HG03097 (cell line): Measurements from ENCODE around the gene CDK5RAP3.
"Not testable (repeated sequence)": the region's sequence is repeated elsewhere in the genome, so short reads cannot be mapped to it uniquely, and the experiment has no call there.

ENCODE experiments used
- ATAC-seq: cut with Tn5 transposase; IDR thresholded peaks from one replicate; pipeline ENCODE4 v1.9.1; 2021; ENCODE audit not compliant: unreplicated experiment, low FRiP score

Gene CDK5RAP3, protein sequence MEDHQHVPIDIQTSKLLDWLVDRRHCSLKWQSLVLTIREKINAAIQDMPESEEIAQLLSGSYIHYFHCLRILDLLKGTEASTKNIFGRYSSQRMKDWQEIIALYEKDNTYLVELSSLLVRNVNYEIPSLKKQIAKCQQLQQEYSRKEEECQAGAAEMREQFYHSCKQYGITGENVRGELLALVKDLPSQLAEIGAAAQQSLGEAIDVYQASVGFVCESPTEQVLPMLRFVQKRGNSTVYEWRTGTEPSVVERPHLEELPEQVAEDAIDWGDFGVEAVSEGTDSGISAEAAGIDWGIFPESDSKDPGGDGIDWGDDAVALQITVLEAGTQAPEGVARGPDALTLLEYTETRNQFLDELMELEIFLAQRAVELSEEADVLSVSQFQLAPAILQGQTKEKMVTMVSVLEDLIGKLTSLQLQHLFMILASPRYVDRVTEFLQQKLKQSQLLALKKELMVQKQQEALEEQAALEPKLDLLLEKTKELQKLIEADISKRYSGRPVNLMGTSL

DNA sequence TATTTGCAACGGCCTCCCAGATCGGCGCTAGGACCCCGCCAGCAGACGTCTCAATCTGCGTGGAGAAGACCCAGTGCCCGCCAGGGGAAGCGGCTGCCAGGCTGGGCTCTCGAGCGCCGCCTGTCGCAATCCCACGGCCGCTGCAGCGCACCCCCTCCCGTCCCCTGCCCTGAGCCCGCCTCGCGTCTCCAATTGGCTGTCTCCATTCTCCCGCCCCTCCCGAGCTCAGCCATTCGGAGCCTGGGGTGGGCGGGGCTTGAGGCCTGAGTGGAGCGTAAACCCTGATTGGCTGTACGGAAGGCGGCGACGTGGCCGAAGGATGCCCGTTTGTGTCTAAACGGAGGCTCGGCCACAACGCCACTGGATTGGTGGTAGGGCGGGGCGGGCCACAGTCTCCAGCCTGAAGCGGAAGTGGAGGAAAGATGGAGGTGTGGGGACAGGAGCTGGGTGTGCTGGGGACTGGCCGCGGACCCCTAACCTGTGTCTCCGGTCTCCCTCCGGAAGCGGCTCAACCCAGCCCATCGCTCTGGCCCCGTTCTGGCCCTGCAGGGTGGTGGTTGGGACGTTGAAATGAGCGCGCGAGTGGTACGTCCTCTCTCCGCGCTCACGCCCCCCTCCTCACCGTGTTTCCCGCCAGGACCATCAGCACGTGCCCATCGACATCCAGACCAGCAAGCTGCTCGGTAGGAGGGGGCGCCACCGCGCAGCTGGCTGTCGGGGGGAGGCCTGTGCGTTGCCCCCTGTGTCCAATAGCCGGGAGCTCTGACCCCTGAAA is at the start of gene CDK5RAP3:
Gene CDK5RAP3, plus strand, starts transcription at position 389 of the 775 bp plus-strand sequence. Its CDS starts 34 bp downstream, at position 423.
- ATAC-seq, result peak; percentile 96

DNA sequence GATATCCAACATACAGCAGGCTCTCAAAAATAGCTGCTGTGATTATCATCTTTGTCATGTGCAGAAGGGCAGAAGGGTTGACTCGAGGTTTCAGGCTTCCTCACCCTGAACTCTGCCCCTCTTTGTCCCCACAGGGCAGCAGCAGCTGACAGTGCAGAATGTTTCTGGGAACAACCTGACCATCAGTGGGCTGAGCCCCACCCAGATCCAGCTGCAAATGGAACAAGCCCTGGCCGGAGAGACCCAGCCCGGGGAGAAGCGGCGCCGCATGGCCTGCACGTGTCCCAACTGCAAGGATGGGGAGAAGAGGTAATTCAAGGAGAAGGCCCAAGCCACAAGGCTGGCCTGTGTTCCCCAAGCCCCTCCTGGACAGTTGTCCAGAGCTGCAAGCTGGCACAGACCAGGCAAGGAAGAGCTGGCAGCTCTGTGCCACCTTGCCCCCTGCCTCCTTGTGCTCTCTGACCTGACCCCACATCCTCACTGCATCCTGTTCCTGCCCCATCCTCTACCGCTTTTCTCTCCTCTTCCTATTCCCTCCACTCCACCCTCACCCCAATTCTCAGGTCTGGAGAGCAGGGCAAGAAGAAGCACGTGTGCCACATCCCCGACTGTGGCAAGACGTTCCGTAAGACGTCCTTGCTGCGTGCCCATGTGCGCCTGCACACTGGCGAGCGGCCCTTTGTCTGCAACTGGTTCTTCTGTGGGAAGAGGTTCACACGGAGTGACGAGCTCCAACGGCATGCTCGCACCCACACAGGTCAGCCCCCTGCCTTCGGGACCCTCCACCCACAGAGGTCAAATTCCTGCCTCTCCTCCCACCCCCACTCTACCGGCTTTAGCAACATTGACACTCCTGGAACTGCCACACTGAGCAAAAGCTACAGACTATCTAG is 45.9 kb upstream of the CDK5RAP3 start:
- no peak for ATAC-seq

DNA sequence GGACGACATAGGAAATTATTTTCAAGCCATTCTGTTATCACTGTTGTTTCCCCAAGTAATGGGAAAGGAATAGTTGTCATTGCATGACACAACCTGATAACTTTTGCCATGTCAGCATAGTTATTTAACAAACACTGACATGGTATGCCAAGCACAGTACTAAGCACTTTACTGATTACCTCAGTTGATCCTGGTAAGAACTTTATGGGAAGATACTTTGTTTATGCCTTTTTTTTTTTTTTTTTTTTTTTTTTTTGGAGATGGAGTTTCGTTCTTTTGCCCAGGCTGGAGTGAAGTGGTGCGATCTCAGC is 45.3 kb upstream of the CDK5RAP3 start:
- ATAC-seq, result no peak

DNA sequence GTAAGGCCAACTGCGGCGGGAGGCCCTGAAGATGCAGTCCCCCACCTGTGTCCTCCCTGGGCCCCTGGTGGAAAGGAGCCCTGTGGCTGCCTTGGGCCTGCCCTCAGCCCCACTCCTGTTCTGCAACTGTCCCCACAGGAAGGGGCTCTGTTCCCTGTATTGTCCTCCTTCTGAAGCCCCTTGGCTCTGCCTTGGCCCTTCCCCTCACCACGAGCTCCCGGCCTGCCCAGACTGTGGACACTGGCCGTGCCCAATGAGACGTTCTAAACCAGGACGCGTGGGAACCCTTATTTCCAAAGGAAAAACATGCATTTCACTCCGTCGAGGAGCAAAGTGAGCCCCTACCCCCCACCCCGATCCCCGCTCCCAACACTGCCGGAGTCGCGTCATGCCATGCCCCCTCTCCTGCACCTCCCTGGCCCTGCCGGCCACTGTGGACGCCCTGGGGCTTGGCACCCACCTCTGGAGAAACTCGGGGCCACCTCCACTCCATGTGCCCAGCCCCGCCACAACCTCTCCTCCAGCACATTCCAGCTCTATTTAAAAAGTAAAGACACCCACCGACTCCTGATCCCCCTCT is 43.0 kb upstream of the CDK5RAP3 start:
- ATAC-seq, result no peak

DNA sequence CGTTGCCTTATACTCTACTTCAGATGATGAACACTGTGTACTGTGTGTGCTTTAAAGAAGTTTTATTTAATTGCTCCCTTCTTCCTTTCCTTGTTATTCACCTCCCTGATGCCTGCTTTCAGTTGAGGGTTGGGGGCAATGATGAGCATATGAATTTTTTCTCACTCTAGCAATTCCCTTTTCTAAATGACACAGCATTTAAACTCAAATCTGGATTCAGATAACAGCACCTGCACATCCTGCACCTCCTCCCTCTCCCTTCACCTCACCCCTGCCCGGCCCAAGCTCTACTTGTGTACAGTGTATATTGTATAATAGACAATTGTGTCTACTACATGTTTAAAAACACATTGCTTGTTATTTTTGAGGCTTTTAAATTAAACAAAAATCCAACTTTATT is 42.5 kb upstream of the CDK5RAP3 start:
- ATAC-seq, result no peak

DNA sequence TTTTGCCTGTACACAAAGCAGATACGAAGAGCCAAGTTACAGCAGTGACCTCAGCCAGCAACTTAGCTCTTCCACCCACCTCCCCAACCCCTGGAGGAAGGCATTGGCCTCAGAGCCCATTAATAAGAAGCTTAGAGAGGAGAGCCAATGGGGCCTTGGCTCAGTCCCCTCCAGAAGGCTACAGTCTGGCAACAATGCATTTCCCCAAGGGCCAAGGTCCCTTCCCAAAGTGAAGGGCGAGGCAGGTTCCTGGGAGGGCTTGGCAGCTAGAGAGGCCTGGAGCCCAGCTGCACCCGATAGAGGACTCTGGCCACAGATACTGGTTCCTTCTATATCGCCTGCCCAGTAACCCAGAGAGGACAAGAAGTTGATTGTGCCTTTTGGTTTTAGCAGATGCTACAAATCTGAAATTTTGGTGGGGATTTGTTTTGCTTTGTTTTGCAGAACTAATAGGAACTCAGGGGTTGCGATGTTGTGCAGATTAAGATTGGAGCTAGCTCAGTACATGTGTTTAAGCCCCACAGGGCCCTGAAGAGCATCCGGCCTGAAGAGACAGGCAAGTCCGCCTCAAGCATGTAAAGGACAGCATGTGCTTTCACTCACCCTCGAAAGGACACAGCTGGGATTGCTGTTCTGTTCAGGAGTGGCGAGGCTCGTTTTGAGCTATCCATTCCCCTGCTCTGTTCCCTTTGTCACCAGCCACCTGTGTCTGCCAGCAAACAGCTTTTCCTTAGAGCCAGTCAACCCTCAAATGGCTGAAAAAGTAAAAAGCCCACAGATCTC is 41.5 kb upstream of the CDK5RAP3 start:
- ATAC-seq, result no peak

DNA sequence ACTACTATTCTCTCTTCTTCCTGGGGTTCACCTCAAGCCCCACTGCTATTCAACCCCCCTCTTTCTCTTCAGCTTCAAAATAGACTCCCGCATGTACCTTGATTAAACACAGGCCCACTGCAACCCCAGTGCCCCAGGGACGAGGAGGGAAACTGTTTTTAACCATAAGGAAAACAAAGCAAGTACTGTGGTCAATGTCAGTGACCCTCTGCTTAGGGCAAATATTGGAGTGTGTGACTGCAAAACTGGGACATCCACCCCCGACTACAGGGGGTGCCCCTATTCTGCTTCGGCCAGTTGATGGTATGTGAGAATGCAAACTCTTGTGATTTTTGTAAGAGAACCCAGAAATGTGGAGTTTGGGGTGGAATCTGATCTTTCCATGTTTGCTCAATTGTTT is 39.1 kb upstream of the CDK5RAP3 start:
- ATAC-seq, result no peak

DNA sequence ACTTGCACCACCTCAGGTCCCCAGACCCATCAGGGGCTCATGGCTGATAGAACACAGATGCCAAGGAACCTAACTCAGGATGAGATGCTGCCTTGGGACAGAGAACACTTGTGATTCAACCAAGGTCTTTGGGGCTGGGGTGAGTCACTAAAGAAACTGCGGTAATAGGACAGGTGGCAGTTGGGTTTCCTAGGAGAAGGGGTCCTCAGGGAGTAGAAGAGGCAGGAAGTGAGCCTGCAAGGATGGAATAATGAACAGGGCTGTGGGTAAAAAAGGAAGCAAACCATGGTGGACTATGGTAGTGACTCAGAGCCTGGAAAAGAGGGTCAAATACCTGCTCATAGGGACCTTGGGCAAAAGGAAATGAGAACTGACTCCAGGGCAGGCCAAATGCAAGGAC is 36.1 kb upstream of the CDK5RAP3 start:
- ATAC-seq, result no peak

DNA sequence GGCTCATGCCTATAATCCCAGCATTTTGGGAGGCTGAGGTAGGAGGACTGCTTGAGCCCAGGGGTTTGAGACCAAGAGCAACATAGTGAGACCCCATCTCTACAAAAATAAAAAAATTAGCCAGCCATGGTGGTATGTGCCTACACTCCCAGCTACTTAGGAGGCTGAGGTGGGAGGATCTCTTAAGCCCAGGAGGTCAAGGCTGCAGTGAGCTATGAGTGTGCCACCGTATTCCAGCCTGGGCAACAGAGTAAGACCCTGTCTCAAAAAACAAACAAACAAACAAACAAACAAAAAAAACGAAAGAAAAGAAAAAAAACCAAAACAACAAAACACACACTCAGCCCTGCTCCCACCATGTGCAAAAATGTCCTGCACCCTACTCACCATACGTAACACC is 35.4 kb upstream of the CDK5RAP3 start:
- not testable (repeated sequence) for ATAC-seq

DNA sequence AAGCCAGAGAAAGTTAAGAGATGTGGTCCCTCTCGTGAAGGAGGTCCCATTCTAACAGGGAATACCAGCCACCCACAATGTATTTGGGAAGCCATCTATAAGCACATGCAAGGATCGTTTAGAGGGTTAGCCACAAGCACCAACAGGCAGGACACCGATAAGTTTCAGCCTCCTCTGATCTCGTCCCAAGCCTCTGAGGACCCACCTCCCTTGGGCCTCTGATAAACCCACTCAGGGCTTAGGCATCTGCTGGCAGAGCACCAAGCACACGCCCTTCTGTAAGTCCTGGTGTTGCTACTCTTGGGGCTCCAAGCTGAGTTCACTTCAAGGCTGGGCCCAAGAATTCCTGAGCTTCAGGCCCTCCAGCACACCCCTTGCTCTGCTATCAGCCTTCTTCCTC is 35.0 kb upstream of the CDK5RAP3 start:
- ATAC-seq, result no peak

DNA sequence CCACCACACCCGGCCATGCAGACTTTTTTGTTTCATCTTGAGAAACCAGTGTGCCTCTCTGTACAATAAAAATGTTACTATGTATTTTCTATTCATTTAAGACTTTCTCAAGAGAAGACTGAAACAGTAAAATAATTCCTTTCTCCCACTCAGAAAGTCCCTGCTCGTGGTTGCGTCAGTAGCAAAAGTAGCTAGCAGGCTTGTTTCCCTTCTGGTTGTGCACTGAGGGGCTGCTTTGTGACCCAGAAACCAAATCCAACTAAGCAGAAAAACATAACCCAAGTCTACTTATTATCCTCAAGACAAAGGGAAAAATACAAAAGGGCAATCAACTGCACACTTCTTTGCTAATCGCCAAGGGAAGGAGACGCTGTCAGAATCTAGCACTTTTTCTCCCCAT is 33.0 kb upstream of the CDK5RAP3 start:
- no peak for ATAC-seq

DNA sequence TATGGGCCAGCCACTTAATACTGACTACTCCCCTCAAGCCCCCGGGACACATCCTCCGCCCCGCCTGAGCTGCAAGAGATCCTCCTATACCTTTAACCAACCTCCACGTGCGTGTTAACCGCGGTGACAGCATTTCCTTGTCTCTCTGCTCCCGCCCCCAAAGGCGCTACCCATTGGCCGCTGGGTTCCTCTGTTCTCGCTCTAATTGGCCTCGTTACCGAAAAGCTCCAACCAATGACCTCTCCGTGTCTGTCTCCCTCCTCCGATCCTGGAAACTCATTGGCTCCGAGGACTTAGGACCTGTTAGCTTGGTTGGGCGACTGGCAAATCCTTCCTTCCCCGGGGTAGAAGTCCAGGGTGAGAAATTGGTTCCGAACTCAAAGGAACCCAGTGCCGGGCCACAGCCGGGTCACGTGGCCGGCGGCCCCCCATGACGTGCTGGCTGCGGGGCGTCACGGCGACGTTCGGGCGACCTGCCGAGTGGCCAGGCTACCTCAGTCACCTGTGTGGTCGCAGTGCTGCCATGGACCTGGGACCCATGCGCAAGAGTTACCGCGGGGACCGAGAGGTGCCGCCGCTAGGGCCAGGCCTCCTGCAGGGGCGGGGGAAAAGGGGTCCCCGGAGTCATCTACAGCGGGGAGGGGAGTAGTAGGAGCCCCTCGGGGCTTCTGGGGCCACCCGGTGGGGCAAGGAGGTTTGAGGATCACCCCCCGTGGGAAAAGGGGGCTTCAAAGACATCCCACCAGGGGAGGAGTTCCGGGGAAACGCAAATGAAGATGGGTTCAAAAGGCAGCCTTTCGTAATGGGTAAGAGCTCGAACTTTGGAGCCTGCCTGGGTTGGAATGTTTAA is 29.4 kb upstream of the CDK5RAP3 start, which contains the start of gene PNPO:
Gene PNPO, plus strand, starts transcription at position 326 of the 850 bp plus-strand sequence. Its CDS starts 105 bp downstream, at position 431.
- peak; percentile 79 for ATAC-seq

DNA sequence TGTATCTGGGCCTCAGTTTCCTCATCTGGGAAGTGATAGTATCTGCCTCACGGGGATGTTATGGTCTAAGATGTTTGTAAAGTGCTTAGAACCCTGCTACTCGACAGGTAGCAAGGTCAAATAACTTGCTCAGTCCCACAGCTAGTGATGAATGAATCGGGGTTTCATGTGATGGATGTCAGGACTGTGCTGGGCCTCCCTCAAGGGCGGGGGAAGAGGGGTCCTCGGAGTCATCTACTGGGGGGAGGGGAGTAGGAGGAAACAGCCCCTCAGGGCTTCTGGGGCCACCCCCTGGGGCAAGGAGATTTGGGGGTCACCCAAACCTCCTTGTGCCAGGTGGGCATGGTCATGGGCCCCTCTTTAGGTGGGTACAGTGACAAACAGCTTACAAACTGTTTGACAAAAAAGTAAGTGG is 28.8 kb upstream of the CDK5RAP3 start:
- ATAC-seq, result no peak

DNA sequence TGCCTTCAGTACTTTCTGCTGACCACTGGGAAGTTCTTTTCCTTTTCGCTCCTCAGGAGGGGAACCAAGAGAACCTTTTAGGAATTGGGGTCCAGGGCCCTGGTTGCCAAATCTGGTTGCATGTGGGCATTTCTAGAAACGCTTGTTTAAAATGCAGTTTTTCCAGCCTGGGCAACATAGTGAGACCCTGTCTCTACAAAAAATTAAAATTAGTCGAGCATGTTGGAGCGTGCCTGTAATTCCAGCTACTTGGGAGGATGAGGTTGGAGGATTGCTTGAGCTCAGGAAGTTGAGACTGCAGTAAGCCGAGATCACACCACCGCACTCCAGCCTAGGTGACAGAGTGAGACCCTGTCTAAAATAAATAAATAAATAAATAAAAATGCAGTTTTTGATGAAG is 28.3 kb upstream of the CDK5RAP3 start:
- no peak for ATAC-seq

DNA sequence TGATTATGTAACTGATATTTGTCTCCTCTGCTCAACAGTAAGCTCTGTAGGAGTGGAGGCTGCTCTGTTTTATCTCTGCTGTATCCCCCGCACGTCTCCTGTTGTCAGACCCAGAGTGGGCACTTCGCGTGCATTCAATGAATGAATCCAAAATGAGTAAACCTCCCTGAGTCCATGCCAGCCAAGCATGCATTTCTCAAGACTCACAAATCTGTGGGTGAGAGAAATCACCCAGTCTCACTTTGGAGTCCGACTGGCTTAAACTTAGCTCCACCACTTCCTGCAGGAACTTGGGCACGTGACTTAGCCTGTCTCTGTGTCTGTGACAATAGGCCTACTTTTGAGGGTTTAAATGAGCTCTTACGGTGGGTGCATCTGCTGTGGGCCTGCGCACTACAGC is 25.8 kb upstream of the CDK5RAP3 start:
- ATAC-seq, result no peak

DNA sequence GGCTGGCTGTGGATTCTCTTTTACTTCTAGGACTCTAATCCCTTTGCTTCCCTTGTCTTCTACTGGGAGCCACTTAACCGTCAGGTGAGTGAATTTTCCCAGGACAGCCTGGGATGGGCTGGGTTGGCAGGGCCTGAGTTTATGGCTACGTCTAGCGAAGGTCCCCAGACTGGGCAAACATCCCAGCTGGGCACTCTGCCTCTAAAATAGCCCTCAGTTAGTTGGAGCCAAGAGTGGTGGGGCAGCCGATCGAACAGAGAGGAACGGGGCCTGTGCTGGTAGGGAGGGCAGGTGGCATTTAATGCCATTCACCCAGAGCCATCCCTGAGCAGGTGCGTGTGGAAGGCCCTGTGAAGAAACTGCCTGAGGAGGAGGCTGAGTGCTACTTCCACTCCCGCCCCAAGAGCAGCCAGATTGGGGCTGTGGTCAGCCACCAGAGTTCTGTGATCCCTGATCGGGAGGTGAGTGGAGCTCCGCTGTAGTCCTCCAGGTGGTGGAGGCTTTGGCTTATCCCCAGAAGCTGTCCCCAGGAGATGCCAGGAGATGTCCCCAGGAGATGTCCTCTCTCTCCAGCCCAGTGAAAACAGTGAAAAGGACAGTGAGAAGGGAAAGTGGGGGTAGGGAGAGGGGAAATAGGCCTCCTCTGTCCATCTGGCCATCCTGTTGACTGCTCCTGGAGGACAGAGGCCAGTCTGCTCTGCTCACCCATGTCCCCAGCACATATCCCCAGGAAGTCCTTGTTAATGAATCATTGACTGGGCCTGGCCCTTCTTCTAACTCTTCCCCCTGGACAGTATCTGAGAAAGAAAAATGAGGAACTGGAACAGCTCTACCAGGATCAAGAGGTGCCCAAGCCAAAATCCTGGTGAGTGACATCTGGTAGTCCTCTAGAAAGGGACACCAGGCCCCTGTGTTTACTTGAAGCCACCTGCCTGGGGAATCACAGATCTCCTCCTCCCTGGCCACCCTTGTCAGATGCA is 25.1 kb upstream of the CDK5RAP3 start:
- no peak for ATAC-seq

DNA sequence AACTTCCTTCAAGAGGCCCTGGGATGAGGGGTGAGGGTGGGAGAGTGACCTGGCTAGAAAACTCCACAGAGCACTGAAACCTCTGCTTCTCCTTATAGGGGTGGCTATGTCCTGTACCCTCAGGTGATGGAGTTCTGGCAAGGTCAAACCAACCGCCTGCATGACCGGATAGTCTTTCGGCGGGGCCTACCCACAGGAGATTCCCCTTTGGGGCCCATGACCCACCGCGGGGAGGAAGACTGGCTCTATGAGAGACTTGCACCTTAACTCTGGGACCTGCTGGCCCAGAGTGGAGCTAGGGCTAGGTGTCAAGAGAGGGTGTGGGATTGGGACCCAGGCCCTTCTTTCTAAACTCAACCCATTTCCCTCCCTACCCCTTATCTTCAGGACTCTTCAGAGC is 24.4 kb upstream of the CDK5RAP3 start:
- ATAC-seq, result no peak
